WTC11 (cell line): ENCODE measurements around the gene MGAT5B. TPM values are rescaled to one million over a fixed set of nuclear protein-coding genes. Genes with fewer than 3 reads are reported as not detected.
"Not testable (repeated sequence)": the region's sequence is repeated elsewhere in the genome, so short reads cannot be mapped to it uniquely, and the experiment has no call there.

Source experiments
- ATAC-seq: fragments of 200-7000 bp; cut with Tn5 transposase; 2 replicates; pipeline ENCODE4 v1.10.0; 2021; ENCODE audit warnings: mild to moderate bottlenecking, moderate library complexity
- CTCF ChIA-PET: fragments of 300-600 bp; sonication (Branson Sonifier 250); formaldehyde crosslinking; loops from one replicate; lab custom pipeline; 2021; ENCODE audit warnings: antibody characterized with exemption; lab: Charles Lee
- POLR2A ChIA-PET: fragments of 350-600 bp; sonication (Branson Sonifier 250); formaldehyde crosslinking; loops from one replicate; lab custom pipeline; 2021; ENCODE audit warnings: antibody characterized with exemption; lab: Charles Lee
- DNase-seq: peaks from one replicate; pipeline ENCODE4 v3.0.0; 2021; ENCODE audit warnings: low spot score
- H3K27ac Mint-ChIP-seq: 2 replicates; pipeline ENCODE4 v1.8.0; 2021; ENCODE audit warnings: mixed read lengths
- H3K27me3 Mint-ChIP-seq: 2 replicates; pipeline ENCODE4 v1.8.0; 2021; ENCODE audit warnings: low read depth, mild to moderate bottlenecking, moderate library complexity, mixed read lengths
- H3K36me3 Mint-ChIP-seq: 2 replicates; pipeline ENCODE4 v1.8.0; 2021; ENCODE audit warnings: mixed read lengths
- H3K4me1 Mint-ChIP-seq: 2 replicates; pipeline ENCODE4 v1.8.0; 2022; ENCODE audit warnings: mixed read lengths
- H3K4me3 Mint-ChIP-seq: 2 replicates; pipeline ENCODE4 v1.8.0; 2021; ENCODE audit warnings: mild to moderate bottlenecking, moderate library complexity, mixed read lengths
- H3K9me3 Mint-ChIP-seq: 2 replicates; pipeline ENCODE4 v1.8.0; 2021; ENCODE audit warnings: mixed read lengths
- CREB1 ChIP-seq: sonication (generic); formaldehyde crosslinking; IDR thresholded peaks from 2 replicates; pipeline ENCODE4 v1.8.0; 2023; ENCODE audit warnings: mild to moderate bottlenecking, missing genetic modification reagents
- ESRRA ChIP-seq: sonication (generic); formaldehyde crosslinking; IDR thresholded peaks from 2 replicates; pipeline ENCODE4 v1.8.1; 2022; ENCODE audit warnings: mild to moderate bottlenecking, missing genetic modification reagents, borderline replicate concordance
- ETV6 ChIP-seq: sonication (generic); formaldehyde crosslinking; IDR thresholded peaks from 2 replicates; pipeline ENCODE4 v1.8.1; 2022; ENCODE audit warnings: mild to moderate bottlenecking, missing genetic modification reagents
- IRF2 ChIP-seq: sonication (generic); formaldehyde crosslinking; IDR thresholded peaks from 2 replicates; pipeline ENCODE4 v1.8.0; 2022; ENCODE audit warnings: low read depth, missing genetic modification reagents, borderline replicate concordance
- NR2C2 ChIP-seq: sonication (generic); formaldehyde crosslinking; IDR thresholded peaks from 2 replicates; pipeline ENCODE4 v1.8.0; 2022; ENCODE audit warnings: mild to moderate bottlenecking, missing genetic modification reagents
- OVOL2 ChIP-seq: fragments of 250-450 bp; sonication (Bioruptor Pico); IDR thresholded peaks from 2 replicates; pipeline ENCODE4 v1.9.0; 2021; ENCODE audit warnings: mild to moderate bottlenecking, borderline replicate concordance
- RELA ChIP-seq: sonication (generic); formaldehyde crosslinking; IDR thresholded peaks from 2 replicates; pipeline ENCODE4 v1.8.1; 2022; ENCODE audit warnings: missing genetic modification reagents, mild to moderate bottlenecking, borderline replicate concordance
- SOX15 ChIP-seq: fragments of 250-450 bp; sonication (Bioruptor Pico); IDR thresholded peaks from 2 replicates; pipeline ENCODE4 v1.9.0; 2021; ENCODE audit warnings: mild to moderate bottlenecking
- ZNF396 ChIP-seq: fragments of 250-450 bp; sonication (Bioruptor Pico); IDR thresholded peaks from 2 replicates; pipeline ENCODE4 v1.8.0; 2021; ENCODE audit warnings: mild to moderate bottlenecking, moderate library complexity, borderline replicate concordance
- total RNA-seq: library from RNA; stranded (reverse); gene quantifications from 3 replicates; pipeline ENCODE4 v1.2.3, GENCODE V29; 2021
- TF ChIP-seq, protein P1 (sequence below): fragments of 250-450 bp; sonication (Bioruptor Pico); IDR thresholded peaks from 2 replicates; pipeline ENCODE4 v1.9.0; 2021; ENCODE audit warnings: mild to moderate bottlenecking, borderline replicate concordance
- TF ChIP-seq, protein P2 (sequence below): sonication (generic); formaldehyde crosslinking; IDR thresholded peaks from 2 replicates; pipeline ENCODE4 v1.8.1; 2022; ENCODE audit warnings: low read depth, mild to moderate bottlenecking, moderate library complexity, missing genetic modification reagents, borderline replicate concordance
- TF ChIP-seq, protein P3 (sequence below): sonication (generic); formaldehyde crosslinking; conservative IDR thresholded peaks from 2 replicates; pipeline ENCODE4 v1.8.1; 2022; ENCODE audit warnings: mild to moderate bottlenecking, missing genetic modification reagents
- TF ChIP-seq, protein P4 (sequence below): sonication (generic); formaldehyde crosslinking; IDR thresholded peaks from 2 replicates; pipeline ENCODE4 v1.8.1; 2023; ENCODE audit warnings: mild to moderate bottlenecking, missing genetic modification reagents, moderate library complexity
- TF ChIP-seq, protein P5 (sequence below): sonication (generic); formaldehyde crosslinking; IDR thresholded peaks from 2 replicates; pipeline ENCODE4 v1.8.1; 2022; ENCODE audit warnings: mild to moderate bottlenecking, missing genetic modification reagents, moderate library complexity, borderline replicate concordance
- TF ChIP-seq, protein P6 (sequence below): sonication (generic); formaldehyde crosslinking; IDR thresholded peaks from 2 replicates; pipeline ENCODE4 v1.8.1; 2023; ENCODE audit warnings: mild to moderate bottlenecking, missing genetic modification reagents, borderline replicate concordance

The MGAT5B gene
- total RNA-seq, 1 experiment from 2014 or later = 11.6 TPM

DNA sequence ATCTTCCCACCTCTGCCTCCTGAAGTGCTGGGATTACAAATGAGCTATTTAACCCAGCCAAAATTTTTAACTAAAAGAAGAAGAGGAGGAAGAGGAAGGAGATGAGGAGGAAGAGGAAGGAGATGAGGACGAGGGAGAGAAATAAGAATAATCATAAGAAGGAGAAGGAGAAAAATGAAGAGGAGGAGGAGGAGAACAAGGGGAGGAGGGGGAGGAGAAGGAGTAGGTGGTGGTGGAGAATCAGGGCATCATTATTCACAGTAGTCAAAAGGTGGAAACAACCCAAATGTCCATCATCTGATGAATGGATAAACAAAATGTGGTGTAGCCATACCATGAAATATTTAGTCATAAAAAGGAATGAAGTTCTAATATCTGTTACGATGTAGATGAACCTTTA lies 21.2 kb upstream of the MGAT5B start (continued):
- TF ChIP-seq, protein P1, sequence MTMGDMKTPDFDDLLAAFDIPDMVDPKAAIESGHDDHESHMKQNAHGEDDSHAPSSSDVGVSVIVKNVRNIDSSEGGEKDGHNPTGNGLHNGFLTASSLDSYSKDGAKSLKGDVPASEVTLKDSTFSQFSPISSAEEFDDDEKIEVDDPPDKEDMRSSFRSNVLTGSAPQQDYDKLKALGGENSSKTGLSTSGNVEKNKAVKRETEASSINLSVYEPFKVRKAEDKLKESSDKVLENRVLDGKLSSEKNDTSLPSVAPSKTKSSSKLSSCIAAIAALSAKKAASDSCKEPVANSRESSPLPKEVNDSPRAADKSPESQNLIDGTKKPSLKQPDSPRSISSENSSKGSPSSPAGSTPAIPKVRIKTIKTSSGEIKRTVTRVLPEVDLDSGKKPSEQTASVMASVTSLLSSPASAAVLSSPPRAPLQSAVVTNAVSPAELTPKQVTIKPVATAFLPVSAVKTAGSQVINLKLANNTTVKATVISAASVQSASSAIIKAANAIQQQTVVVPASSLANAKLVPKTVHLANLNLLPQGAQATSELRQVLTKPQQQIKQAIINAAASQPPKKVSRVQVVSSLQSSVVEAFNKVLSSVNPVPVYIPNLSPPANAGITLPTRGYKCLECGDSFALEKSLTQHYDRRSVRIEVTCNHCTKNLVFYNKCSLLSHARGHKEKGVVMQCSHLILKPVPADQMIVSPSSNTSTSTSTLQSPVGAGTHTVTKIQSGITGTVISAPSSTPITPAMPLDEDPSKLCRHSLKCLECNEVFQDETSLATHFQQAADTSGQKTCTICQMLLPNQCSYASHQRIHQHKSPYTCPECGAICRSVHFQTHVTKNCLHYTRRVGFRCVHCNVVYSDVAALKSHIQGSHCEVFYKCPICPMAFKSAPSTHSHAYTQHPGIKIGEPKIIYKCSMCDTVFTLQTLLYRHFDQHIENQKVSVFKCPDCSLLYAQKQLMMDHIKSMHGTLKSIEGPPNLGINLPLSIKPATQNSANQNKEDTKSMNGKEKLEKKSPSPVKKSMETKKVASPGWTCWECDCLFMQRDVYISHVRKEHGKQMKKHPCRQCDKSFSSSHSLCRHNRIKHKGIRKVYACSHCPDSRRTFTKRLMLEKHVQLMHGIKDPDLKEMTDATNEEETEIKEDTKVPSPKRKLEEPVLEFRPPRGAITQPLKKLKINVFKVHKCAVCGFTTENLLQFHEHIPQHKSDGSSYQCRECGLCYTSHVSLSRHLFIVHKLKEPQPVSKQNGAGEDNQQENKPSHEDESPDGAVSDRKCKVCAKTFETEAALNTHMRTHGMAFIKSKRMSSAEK = no peak

DNA sequence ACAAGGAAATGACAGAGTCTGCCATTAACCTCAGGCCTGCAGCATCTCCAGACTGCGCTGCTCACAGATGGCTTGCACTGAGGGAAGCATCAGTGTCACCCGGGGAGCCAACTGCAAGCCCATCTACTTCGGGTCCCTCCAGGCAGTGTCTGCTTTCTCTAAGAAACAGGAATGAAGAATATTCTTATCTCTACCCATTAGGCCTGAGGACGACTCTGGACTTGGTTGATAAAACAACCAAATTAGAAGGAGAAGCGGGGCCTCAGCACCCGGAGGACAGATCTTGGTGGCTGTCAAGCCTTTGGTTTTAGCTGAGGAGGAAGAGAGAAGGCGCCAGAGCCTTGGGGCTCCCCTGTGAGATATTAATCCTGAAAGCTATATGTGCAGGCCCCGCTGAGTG lies 19.5 kb upstream of the MGAT5B start:
- Mint-ChIP-seq H3K27me3 (no peaks in the 10 kb centered on the region; the same call in none of the 2 replicates), H3K27ac (no peak overlapping the region), H3K36me3 (no peaks in the 10 kb centered on the region), H3K4me3 (no peak overlapping the region), H3K4me1 (peaks cover 23% of the 10 kb centered on the region), H3K9me3 (no peaks in the 10 kb centered on the region)
- POLR2A ChIA-PET = no interaction called here
- TF ChIP-seq, protein P2, sequence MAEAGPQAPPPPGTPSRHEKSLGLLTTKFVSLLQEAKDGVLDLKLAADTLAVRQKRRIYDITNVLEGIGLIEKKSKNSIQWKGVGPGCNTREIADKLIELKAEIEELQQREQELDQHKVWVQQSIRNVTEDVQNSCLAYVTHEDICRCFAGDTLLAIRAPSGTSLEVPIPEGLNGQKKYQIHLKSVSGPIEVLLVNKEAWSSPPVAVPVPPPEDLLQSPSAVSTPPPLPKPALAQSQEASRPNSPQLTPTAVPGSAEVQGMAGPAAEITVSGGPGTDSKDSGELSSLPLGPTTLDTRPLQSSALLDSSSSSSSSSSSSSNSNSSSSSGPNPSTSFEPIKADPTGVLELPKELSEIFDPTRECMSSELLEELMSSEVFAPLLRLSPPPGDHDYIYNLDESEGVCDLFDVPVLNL (CRISPR knock-in tag) = no peak
- TF ChIP-seq, protein P3, sequence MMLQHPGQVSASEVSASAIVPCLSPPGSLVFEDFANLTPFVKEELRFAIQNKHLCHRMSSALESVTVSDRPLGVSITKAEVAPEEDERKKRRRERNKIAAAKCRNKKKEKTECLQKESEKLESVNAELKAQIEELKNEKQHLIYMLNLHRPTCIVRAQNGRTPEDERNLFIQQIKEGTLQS (CRISPR knock-in tag) = no peak
- TF ChIP-seq ZNF396 (CRISPR knock-in tag) = no peak
- TF ChIP-seq CREB1 = no peak
- TF ChIP-seq, protein P4, sequence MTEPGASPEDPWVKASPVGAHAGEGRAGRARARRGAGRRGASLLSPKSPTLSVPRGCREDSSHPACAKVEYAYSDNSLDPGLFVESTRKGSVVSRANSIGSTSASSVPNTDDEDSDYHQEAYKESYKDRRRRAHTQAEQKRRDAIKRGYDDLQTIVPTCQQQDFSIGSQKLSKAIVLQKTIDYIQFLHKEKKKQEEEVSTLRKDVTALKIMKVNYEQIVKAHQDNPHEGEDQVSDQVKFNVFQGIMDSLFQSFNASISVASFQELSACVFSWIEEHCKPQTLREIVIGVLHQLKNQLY (CRISPR knock-in tag) = no peak
- TF ChIP-seq, protein P5, sequence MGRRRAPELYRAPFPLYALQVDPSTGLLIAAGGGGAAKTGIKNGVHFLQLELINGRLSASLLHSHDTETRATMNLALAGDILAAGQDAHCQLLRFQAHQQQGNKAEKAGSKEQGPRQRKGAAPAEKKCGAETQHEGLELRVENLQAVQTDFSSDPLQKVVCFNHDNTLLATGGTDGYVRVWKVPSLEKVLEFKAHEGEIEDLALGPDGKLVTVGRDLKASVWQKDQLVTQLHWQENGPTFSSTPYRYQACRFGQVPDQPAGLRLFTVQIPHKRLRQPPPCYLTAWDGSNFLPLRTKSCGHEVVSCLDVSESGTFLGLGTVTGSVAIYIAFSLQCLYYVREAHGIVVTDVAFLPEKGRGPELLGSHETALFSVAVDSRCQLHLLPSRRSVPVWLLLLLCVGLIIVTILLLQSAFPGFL = no peak
- no peak for TF ChIP-seq ESRRA
- TF ChIP-seq NR2C2 (CRISPR knock-in tag) = no peak
- CTCF ChIA-PET = no interaction called here
- ATAC-seq (no peak), DNase-seq (no peak)

DNA sequence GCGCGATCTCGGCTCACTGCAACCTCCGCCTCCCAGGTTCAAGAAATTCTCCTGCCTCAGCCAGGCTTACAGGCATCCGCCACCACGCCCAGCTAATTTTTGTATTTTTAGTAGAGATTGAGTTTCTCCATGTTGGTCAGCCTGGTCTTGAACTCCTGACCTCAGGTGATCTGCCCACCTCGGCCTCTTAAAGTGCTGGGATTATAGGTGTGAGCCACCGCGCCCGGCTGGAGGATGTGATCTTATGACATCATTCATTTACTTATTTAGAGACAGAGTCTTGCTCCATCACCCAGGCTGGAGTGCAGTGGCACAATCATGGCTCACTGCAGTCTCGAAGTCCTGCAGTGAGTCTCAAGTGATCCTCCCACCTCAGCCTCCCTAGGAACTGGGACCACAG lies 19.0 kb upstream of the MGAT5B start:
- H3K27ac Mint-ChIP-seq, ATAC-seq, H3K9me3 Mint-ChIP-seq, H3K36me3 Mint-ChIP-seq, H3K4me3 Mint-ChIP-seq, H3K27me3 Mint-ChIP-seq, POLR2A ChIA-PET, DNase-seq: not testable (repeated sequence)
- CTCF ChIA-PET = interaction anchor here (1.4 kb wide), 1 partner anchor 19 kb away, joined by 4 read pairs; the partner anchor contains the start of gene MGAT5B
- H3K4me1 Mint-ChIP-seq = peaks cover 18% of the 10 kb centered on the region

DNA sequence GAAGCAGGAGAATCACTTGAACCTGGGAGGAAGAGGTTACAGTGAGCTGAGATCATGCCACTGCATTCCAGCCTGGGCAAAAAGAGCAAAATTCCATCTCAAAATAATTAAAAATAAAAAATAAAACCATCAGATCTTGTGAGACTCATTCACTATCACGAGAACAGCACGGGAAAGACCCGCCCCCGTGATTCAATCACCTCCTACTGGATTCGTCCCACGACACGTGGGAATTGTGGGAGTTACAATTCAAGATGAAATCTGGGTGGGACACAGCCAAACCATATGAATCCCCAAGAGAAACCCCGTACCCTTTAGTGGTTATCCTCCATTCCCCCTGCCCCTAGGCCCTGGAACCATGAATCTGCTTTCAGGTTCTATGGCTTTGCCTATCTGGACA lies 15.4 kb upstream of the MGAT5B start:
- no peaks in the 10 kb centered on the region for H3K36me3 Mint-ChIP-seq
- no peak for ATAC-seq
- H3K9me3 Mint-ChIP-seq = no peaks in the 10 kb centered on the region; the same call in 1 of the 2 replicates
- no peaks in the 10 kb centered on the region; the same call in 1 of the 2 replicates for H3K27me3 Mint-ChIP-seq
- TF ChIP-seq CREB1 (no peak), ETV6 (CRISPR knock-in tag) (no peak), OVOL2 (CRISPR knock-in tag) (no peak), RELA (no peak), SOX15 (CRISPR knock-in tag) (no peak), IRF2 (CRISPR knock-in tag) (no peak)
- TF ChIP-seq, protein P4 (CRISPR knock-in tag) = no peak
- TF ChIP-seq, protein P6, sequence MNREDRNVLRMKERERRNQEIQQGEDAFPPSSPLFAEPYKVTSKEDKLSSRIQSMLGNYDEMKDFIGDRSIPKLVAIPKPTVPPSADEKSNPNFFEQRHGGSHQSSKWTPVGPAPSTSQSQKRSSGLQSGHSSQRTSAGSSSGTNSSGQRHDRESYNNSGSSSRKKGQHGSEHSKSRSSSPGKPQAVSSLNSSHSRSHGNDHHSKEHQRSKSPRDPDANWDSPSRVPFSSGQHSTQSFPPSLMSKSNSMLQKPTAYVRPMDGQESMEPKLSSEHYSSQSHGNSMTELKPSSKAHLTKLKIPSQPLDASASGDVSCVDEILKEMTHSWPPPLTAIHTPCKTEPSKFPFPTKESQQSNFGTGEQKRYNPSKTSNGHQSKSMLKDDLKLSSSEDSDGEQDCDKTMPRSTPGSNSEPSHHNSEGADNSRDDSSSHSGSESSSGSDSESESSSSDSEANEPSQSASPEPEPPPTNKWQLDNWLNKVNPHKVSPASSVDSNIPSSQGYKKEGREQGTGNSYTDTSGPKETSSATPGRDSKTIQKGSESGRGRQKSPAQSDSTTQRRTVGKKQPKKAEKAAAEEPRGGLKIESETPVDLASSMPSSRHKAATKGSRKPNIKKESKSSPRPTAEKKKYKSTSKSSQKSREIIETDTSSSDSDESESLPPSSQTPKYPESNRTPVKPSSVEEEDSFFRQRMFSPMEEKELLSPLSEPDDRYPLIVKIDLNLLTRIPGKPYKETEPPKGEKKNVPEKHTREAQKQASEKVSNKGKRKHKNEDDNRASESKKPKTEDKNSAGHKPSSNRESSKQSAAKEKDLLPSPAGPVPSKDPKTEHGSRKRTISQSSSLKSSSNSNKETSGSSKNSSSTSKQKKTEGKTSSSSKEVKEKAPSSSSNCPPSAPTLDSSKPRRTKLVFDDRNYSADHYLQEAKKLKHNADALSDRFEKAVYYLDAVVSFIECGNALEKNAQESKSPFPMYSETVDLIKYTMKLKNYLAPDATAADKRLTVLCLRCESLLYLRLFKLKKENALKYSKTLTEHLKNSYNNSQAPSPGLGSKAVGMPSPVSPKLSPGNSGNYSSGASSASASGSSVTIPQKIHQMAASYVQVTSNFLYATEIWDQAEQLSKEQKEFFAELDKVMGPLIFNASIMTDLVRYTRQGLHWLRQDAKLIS (CRISPR knock-in tag) = no peak
- ChIA-PET POLR2A (interaction anchor here (0.6 to 0.7 kb wide), 2 partner anchors 8 to 122 kb away, joined by 3 to 5 read pairs; no protein-coding TSS in a partner anchor), CTCF (no interaction called here)
- DNase-seq = no peak
- H3K4me1 Mint-ChIP-seq = peaks cover 8% of the 10 kb centered on the region
- no peak overlapping the region for H3K27ac Mint-ChIP-seq
- H3K4me3 Mint-ChIP-seq = no peak overlapping the region
